ENCODE measurements around the gene SKOR1. TPM values are rescaled to one million over a fixed set of nuclear protein-coding genes. Genes with fewer than 3 reads are reported as not detected.

SKOR1 gene
- total and polyA plus RNA-seq, 2 of the 4 experiments (the other 2 are of a cell fraction): 0.03 TPM; not detected in 1

GRCh38 chr15:67779549-67780111, 45.7 kb upstream of the SKOR1 start:
- WGBS, 2 experiments (ENCODE audit: extremely low coverage in 2 of 2, insufficient read length in 1 of 2): no CpG with 5 or more reads among the region's 6 CpGs
- BruUV-seq (replicated peaks): no TSS peak

More at GRCh38 chr15:67779549-67780111, 45.7 kb upstream of the SKOR1 start:
- Histone ChIP-seq H3K9me1 (ENCODE audit: insufficient read depth, low read length) (peaks cover 5% of the 10 kb centered on the region; the same call in 1 of the 2 replicates), H3K14ac (replicated peaks; ENCODE audit: low read depth, low read length) (no peak overlapping the region), H3K4me2 (ENCODE audit: low read depth, low read length) (no peak overlapping the region), H2BK15ac (ENCODE audit: low read depth, low read length) (no peak overlapping the region), H3K4me1 (ENCODE audit: control insufficient read depth, insufficient read depth, low read length) (peaks cover 2% of the 10 kb centered on the region; the same call in 1 of the 2 replicates), H2BK20ac (ENCODE audit: low read depth, low read length) (no peak overlapping the region), H3K9ac (ENCODE audit: low read depth, low read length) (no peak overlapping the region), H3K36me3 (ENCODE audit: control insufficient read depth, insufficient read depth, low read length) (peaks cover 4% of the 10 kb centered on the region; the same call in 1 of the 2 replicates), H3K4me3 (ENCODE audit: insufficient read depth, low read depth, low read length) (no peak overlapping the region), H4K20me1 (ENCODE audit: insufficient read depth, low read length) (peaks cover 2% of the 10 kb centered on the region; the same call in 1 of the 2 replicates), H2AFZ (replicated peaks; ENCODE audit: low read length, poor library complexity) (no peak overlapping the region), H3K27ac (ENCODE audit: insufficient read depth, low read length) (no peak overlapping the region), H3K18ac (ENCODE audit: low read depth, low read length) (no peak overlapping the region), H4K91ac (ENCODE audit: insufficient read depth, low read depth, low read length) (no peak overlapping the region), H2BK5ac (ENCODE audit: low read depth, low read length, poor library complexity, severe bottlenecking) (no peak overlapping the region), H2AK9ac (replicated peaks; ENCODE audit: low read depth, low read length, poor library complexity) (no peak overlapping the region), H3K79me1 (ENCODE audit: low read depth in 1 of 2, low read length in 2 of 2) (no peaks in the 10 kb centered on the region), H4K5ac (ENCODE audit: low read depth, low read length) (no peak overlapping the region), H3K9me3 (ENCODE audit: control insufficient read depth, insufficient read depth, low read length) (no peaks in the 10 kb centered on the region), H2AK5ac (ENCODE audit: low read depth, low read length) (no peak overlapping the region), H3K23ac (ENCODE audit: low read depth, low read length) (no peak overlapping the region), H3K56ac (ENCODE audit: extremely low read depth, insufficient read depth, low read length) (no peak overlapping the region), H3K27me3 (ENCODE audit: control insufficient read depth, insufficient read depth, low read length) (no peaks in the 10 kb centered on the region), H3K4ac (ENCODE audit: low read depth, low read length) (no peak overlapping the region), H4K8ac (ENCODE audit: low read depth in 2 of 2, low read length in 2 of 2) (no peak overlapping the region), H2BK120ac (ENCODE audit: low read depth, low read length) (no peak overlapping the region)
- TF ChIP-seq RFX5 (IDR thresholded peaks at IDR 0.05; ENCODE audit: low read depth, low read length) (no peak), CTCF (conservative IDR thresholded peaks at IDR 0.05; ENCODE audit: low read depth, low read length) (no peak), POLR2A (IDR thresholded peaks at IDR 0.05; ENCODE audit: low read depth, low read length) (no peak), USF2 (IDR thresholded peaks at IDR 0.05; ENCODE audit: low read depth, low read length) (no peak), RAD21 (IDR thresholded peaks at IDR 0.05; ENCODE audit: low read length) (no peak), NFE2L2 (IDR thresholded peaks at IDR 0.05; ENCODE audit: low read depth, low read length) (no peak), MAFK (IDR thresholded peaks at IDR 0.05; ENCODE audit: low read depth, low read length) (no peak), RCOR1 (IDR thresholded peaks at IDR 0.05; ENCODE audit: insufficient replicate concordance, low read length) (no peak), SMC3 (IDR thresholded peaks at IDR 0.05; ENCODE audit: low read depth, low read length) (no peak), BHLHE40 (IDR thresholded peaks at IDR 0.05; ENCODE audit: low read depth, low read length) (no peak), MAZ (IDR thresholded peaks at IDR 0.05; ENCODE audit: borderline replicate concordance, low read depth, low read length) (no peak), MXI1 (IDR thresholded peaks at IDR 0.05; ENCODE audit: borderline replicate concordance, low read depth, low read length) (no peak), CHD1 (IDR thresholded peaks at IDR 0.05; ENCODE audit: low read depth, low read length) (no peak), CEBPB (IDR thresholded peaks at IDR 0.05; ENCODE audit: low read depth, low read length) (no peak), ELK1 (IDR thresholded peaks at IDR 0.05; ENCODE audit: borderline replicate concordance, low read depth, low read length) (no peak), FOS (IDR thresholded peaks at IDR 0.05; ENCODE audit: low read depth, low read length) (no peak)
- DNase-seq (no peak), ATAC-seq (ENCODE audit: low read depth) (no peak)
- dilution Hi-C loops (cut with HindIII; ENCODE audit: low sequenced_read_pairs, unreplicated experiment): no loop called here
- POLR2A ChIA-PET (ENCODE audit: unreplicated experiment): interaction anchor here (0.6 to 0.7 kb wide), 2 partner anchors 896 to 1167 kb away, joined by 4 read pairs; no protein-coding TSS in a partner anchor
- intact Hi-C loops (cut with micrococcal nuclease): no loop called here
- in situ Hi-C loops (cut with MboI; ENCODE audit: low sequenced_read_pairs): no loop called here
- CTCF ChIA-PET: interaction anchor here (0.6 kb wide), 1 partner anchor 84 kb away, joined by 6 read pairs; no protein-coding TSS in a partner anchor
